Kidney glomerular epithelial cell (primary cell): Measurements from ENCODE around the gene STIM2.
"Not testable (repeated sequence)": the region's sequence is repeated elsewhere in the genome, so short reads cannot be mapped to it uniquely, and the experiment has no call there.

Experiments
- DNase-seq: peaks from one replicate; lab custom pipeline; 2025; lab: John Stamatoyannopoulos, UW

The STIM2 gene

DNA sequence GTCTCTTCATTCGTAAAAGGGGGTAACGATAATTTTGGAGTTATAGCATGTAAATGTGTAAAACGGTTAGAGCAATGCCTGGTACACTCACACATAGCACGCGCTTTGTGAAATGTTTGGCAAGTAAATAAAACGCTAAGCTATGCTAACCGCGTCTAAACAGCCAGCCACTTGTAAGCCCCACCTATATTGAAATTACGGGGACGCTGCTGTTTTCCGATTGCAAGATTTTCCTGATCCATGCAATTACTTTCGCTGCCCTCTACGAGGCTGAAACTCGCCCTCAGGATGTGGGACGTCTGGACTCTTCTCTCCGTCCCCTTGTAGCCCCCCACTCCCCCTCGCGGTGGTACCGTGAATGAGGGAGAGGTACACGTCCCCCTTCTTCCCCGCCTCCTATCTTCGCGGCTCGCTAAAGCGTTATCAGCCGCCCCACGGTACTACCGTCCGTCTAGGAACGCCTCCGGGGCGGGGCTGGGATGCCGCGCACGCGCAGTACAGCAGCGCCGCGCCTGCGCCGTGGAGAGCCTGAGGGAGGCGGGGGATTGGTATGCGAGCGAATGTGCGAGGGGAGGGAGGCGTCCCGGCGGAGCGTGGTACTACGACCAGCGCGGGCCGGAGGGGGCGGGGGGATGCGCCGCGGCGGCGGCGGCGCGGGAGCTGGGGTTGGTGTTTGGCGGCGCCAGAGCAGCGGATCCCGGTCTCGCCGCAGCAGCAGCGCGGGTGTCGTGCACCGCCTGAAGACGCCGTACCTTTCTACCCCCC lies at the start of gene STIM2:
TSS of gene STIM2 (plus strand) at position 685 of the 765 bp plus-strand sequence.
- DNase-seq, result peak; percentile 88

DNA sequence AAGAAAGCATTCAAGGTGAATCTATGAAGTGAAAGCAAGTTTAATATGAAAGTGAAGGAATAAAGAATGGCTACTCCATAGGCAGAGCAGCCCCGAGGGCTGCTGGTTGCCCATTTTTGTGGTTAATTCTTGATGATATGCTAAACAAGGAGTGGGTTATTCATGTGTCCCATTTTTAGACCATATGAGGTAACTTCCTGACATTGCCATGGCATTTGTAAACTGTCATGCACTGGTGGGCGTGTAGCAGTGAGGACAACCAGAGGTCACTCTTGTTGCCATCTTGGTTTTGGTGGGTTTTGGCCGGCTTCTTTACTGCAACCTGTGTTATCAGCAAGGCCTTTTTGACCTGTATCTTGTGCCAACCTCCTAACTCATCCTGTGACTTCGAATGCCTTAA lies 49.1 kb upstream of the STIM2 start:
- not testable (repeated sequence) for DNase-seq

DNA sequence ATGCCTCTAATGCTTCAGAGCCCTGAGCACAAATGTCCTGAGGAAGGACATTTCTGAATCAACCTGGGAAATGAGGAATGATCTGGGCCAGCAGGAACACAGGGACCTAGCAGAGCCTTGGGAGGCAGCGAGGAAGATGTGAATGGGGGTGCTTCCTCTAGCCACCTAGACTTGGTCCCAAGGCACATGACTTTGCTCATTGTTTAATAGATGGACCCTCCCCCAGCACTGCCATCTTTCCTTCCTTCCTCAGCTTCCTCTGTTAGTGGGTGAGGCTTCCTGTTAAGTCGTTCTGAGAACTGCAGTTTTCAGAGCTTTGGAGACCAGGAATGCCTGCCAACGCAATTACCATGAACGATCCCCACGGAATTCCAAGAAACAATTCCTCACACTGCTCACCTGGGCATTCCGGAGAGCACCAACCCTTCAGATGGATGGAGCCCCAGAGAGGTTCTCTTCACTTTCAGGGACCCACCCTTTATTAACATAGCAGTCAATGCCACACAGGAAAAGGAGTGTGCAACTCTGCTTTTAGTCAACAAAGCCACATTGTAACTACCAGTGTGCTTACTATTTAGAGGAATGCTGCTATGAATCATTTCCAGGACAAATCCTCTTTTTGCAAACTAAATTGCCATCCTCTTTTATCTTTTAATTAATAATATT lies 48.5 kb upstream of the STIM2 start:
- DNase-seq, result no peak

DNA sequence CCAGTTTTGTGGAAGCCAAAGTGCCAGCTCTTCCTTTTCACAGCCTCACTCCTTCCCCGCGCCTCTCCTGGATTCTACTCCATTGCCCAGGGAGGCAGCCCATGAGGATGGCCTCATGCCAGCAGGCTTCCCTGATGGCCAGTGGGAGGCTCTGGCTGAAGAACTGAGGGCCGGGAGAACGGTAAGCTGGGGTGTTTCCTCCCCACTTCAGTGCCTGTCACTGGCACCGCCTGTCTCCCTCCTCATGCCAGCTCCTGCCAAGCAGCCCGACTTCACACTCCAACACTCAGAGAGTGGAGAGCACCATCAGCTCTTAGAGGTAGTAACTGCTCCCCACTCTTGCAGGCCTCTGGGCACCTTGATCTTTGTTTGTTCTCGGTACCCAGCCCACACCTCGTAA lies 46.9 kb upstream of the STIM2 start:
- no peak for DNase-seq

DNA sequence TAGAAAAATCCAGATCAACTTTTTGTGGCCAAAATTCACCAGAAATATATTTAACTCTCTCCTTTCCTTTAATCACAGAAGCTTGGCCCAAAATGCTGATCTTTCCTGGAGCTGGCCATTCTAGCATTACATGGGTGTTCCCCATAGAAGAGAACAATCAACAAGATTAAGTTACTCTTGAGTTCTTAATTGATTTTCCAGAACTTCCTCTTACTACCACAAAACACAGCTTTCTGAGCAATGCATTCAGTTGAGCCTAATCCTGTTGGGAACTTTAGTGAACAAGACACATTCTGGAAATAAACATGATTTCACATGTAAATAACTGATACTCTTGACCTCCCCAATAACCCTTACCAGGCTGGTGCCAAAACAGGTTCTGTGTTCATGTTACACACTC lies 45.4 kb upstream of the STIM2 start:
- DNase-seq, result no peak

DNA sequence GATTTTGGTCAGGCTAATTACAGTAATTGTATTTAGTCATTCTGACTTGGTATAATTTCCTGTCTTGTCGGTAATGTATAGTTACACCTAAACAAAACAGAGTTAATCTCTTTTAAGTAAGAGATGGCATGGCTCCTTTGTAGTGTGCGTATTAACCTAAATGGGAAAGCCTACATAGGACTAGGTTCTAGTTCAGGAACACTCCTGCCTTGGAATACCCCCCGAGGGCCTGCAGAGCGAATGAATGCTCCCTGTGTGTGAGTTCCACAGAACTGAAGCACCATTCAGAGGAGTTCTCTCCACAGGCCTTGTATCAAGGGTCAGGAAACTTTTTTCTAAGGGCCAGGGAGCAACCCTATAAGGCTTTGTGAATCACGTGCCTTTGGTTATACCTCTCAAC lies 44.9 kb upstream of the STIM2 start:
- no peak for DNase-seq

DNA sequence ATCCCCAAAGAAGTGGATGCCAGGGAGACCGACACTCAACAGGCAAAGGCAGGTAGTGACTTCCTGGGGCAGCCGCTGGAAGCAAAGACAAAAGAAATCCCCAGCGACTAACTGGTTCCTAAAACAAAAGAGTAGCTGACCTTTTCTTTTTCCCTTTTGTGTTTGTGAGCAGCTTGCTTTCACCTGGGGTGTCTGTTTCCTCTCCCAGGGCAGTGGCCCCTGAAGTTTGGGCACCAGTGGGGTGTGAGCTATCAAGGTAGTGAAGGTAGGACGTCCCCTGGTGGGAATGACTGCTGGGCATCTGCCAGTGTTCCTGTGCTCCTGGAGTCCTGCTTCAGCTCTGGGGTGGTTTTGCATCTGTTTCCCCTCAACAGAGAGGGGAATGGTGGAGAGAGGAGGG lies 41.6 kb upstream of the STIM2 start:
- DNase-seq, result no peak

DNA sequence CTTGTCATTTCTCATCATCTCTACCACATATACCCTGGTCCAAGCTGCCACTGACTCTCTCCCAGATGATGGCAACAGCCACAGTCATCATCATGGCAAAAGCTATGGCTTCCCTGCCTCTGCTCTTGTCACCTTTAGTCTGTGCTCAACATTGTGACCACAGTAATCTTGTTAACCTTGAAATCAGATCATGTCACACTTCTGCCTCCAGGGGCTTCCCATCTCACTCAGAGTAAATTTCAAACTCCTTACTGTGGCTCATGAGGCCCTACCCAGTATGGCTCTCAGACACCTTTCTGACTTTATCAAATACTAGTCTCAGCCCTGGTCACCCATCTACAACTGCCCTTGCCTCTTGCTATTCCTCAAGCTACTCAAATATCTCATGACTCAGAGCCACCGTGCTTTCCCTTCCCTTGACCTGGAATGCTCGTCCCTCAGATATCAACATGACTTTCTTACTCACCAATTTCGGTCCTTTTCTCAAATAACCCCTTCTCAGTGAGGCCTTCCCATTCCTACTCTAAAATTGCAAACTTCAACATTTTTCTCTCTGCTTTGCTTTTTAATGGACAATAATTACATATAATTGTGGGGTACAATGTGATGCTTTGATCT lies 41.1 kb upstream of the STIM2 start:
- no peak for DNase-seq

DNA sequence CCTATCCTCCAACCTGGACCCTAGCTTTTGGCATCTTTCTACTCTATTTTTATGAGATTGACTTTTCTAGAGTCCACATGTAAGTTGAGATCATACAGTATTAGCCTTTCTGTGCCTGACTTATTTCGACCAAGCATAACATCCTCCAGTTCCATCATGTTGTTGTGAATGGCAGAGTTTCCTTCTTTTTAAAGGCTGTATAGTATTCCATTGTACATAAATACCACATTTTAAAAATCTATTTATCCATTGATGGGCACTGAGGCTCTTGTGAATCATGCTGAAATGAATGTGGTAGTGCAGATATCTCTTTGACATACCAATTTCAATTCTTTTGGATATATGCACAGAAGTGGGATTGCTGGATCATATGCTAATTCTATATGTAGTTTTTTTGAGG lies 40.3 kb upstream of the STIM2 start:
- no peak for DNase-seq

DNA sequence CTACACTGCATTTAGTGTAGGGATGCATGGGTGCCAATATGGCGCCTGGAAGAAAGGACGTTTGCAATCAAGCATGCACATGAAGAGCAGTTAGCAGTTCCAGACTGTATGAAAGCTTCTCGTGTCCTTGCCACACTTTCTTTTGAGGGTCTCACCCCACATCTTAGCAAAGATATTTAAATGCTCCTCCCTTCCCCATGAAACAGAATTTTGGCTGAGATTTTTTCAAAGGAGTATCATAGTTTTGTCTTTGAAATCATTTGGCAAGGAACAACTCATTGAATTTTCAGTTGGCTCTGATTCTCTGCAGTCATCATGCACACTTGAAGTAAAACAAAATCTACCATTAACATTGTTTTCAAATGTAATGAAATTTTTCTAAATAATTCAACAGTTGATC lies 39.6 kb upstream of the STIM2 start:
- DNase-seq, result no peak

DNA sequence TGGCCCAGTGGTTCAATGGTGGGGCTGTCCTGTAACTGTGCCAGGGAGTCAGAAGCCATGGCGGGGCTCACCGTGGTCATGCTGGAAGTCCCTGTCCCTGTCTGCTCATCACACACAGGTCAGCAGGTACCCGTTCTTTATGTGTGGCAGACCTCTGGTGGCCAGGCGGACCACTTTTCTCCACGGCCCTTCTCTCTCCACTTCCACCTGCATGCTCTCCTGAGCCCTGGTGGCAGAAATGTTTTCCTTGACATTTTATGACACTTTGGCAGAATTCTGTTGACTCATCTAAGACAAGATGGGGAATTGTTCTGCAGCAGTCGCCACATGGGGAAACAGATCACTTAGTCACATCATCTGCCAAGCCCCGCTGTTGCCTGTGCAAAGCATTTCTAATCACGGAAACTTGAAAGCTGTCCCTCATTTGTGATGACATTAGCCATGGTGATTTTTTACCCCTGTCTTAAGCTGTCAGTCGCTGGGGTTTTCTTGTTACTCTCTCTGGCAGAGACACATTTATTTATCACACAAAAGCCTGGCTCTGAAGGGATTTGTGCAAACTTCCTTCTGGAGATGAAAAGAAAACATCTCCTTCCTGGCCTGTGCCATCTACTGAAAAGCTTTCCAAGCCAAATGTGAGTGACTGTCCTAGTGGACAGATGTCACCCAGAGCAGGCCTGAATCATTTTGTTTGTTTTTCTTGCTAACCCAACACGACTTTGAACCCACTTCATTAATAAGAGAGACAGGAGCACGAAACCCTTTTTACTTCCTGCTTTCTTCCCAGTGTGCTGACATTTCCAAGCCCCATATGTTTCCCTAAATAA lies 38.8 kb upstream of the STIM2 start:
- no peak for DNase-seq

DNA sequence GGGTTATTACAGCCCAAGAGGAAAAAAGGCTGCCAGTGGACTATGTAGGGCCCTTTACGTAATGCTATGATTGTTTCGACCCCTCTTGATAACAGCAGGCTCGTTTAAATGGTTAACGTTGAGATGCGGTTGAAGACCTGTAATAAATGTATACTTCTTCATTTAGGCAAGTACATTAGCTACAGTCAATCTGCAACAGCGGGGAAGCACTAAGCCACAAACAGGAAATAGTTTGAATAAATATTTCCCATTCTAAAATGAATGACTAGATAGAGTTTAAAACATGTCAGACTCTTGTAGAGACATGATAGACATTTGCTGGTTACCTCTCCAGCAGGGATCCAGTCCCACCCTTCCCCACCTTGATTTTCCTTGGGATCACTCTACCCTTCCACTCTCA lies 38.1 kb upstream of the STIM2 start:
- DNase-seq, result no peak

DNA sequence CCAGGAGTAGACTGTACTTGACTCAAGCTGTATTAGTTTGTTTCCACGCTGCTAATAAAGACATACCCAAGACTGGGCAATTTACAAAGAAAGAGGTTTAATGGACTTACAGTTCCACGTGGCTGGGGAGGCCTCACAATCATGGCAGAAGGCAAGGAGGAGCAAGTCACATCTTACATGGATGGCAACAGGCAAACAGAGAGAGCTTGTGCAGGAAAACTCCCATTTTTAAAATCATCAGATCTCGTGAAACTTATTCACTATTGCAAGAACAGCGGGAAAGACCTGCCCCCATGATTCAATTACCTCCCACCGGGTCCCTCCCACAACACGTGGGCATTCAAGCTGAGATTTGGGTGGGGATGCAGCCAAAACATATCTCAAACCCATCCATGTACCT lies 37.7 kb upstream of the STIM2 start:
- not testable (repeated sequence) for DNase-seq

DNA sequence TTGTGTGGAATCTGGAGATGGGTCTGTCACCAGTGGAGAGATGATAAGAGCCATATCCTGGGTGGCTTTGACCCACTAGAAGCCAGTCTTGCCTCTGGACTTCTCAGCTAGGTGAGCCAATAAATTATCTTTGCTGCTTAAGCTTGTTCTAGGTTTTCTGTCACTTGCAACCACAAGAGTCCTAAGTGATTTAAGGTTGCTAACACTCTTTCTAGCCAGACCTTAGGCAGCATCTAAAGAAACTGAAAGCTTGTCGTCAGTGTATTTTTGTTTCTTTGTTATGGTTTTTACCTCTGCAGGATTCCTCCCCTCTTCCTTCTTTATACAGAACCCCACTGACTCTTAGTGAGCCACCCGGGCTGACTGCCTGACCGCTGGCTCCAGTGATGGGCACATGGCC lies 37.1 kb upstream of the STIM2 start:
- DNase-seq, result no peak

DNA sequence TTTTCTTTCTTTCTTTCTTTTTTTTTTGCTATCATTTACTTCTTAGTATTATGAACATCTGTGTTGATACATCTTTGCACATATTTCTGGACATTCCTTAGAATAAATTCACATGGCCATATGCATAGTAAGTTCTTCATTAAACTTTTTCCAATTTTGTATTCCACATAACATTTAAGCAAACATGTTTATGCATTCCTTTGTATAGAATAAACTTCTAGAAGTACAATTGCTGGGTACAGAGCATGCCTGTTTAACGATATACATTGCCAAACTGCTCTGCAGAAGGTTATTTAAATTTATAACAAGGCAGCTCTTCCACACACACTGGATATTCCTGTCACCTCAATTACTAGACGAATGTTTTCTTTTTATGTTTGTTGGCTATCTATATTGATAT lies 36.0 kb upstream of the STIM2 start:
- no peak for DNase-seq

DNA sequence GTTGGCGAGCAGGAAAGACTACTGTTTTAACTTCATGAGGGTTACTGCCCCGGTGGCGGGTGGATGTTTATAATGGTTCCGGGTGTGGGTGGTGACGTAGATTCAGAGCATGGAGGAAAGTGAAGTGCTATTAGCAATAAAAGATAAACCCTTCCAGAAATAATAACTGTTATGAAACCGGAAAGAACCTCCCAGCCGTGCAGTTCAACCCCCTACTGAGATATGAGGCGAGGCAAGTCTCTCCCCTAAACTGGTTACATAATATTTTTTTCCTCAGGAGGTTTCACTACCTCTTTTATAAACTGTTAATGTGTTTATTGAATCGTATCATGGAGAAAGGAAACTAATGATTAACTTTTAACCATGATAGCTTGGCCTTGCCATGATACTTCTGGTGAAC lies 33.9 kb upstream of the STIM2 start:
- peak; percentile 76 for DNase-seq

DNA sequence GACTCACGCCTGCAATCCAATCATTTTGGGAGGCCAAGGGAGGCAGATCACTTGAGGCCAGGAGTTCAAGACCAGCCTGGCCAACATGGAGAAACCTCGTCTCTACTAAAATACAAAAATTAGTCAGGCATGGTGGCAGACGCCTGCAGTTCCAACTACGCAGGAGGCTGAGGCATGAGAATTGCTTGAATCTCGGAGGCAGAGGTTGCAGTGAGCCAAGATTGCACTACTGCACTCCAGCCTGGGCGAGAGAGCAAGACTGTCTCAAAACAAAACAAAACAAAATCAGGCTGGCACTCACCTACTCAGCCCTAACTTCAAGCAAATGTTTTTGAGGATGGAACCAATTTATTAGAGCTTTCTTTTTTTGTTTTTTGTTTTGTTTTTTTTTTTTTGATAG lies 33.3 kb upstream of the STIM2 start:
- not testable (repeated sequence) for DNase-seq

DNA sequence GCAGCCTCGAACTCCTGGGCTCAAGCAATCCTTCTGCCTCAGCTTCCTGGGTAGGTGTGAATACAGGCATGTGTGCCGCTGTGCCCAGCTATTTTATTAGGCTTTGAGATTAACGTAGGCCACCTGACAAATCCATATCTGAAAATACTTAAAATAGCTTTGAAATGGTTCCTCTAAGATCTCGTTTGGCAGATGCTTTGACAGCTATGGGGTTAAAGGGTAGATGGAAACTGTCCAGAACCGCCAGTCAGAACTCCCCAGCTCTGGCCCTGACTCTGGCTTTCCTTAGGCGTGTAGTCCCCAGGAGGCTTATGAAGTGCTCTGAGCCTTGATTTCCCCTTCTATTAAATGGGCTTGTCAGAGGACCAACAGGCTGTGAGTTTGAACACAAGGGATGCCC lies 32.8 kb upstream of the STIM2 start:
- no peak for DNase-seq

DNA sequence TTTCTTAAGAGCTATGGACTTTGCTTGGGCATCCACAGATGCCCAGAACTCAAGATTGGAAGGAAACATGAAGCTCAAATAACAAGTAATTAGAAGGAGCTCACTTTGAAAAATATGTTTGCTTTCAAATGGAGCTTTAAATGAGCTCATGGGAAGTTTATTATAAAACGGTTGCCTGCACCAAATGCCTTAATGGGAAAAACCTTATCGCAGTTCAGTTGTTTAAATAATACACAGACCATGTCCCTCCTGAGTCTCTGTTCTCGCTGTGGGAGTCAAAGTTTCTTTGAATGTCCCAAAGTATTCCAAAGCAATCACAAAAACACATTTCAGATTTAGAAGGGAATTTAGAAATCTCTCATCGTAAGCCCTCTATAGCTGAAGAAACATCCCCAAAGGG lies 31.6 kb upstream of the STIM2 start:
- no peak for DNase-seq

DNA sequence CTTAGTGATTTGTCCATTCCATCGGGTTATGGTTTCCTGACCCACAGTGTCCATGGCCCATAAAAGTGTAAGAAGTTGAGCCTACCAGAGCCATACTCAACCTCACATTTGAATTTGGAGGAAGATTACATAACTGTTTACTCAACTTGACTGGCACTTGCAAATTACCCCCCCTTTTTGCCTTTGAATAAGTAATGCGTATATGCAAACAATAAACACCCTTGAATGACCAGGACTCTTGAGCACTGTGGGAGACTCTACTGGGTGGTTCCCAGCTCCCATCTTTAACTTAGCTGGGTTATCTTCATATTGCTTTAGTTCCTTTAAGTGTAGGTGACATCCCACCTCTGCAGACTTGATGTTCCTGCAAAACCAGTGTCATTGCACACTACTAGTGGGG lies 30.6 kb upstream of the STIM2 start:
- no peak for DNase-seq

DNA sequence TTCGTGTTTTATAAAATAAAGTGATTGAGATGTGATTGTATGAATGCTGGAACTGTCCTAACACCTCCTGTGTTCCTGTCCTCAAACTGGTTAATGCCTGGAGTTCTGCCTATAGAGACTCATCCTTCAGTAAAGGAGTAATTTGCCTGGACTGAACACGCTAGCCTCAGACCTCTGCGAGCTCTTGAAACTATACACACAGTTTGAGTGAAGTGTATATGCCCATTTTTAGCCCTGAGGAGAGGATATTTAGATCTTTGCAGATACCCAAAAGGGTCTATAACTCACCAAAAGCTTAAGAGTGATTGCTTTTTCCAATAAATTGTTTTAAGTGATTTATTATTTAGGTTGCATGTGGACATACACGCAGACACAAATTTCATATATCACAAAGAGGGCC lies 29.9 kb upstream of the STIM2 start:
- no peak for DNase-seq

DNA sequence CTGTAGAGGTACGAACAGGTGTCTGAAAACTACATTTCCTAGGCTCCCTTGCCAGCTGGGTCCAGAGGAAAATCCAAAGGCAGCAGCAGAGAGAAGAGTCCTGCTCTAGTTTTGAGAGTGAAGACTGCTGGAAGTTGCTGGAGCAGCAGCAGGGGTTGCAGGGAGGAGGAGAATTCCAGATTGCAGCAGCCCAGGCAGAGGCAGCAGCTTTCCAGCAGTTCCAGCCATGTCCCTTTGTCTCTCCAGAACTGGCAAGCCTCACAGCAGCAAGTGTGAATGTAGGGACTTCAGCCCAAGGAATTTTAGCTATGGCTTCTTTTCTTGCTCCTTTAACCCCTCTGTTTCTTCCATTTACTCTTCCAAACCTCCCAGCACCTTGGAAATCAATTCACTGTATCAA lies 24.1 kb upstream of the STIM2 start:
- no peak for DNase-seq
